CD14-positive monocyte (primary cell): ENCODE data around the gene GIPC3. TPM values are rescaled to one million over a fixed set of nuclear protein-coding genes. Genes with fewer than 3 reads are reported as not detected.

ENCODE experiments used
- DNase-seq, 3 donors: peaks; one replicate each; pipeline ENCODE4 v3.0.0-alpha.2; 2011 to 2022
- H2AFZ ChIP-seq: 2 replicates; pipeline ENCODE4 v1.6.0; 2012; ENCODE audit warnings: mild to moderate bottlenecking, low read depth, low read length, inconsistent platforms; ENCODE audit not compliant: insufficient read depth, poor library complexity, severe bottlenecking
- H3K27ac ChIP-seq, 2 donors: 1 replicate in 1 of 2; 2 replicates in 1 of 2; pipeline ENCODE4 v1.5.1; 2012 to 2013; ENCODE audit warnings: low read length in 2 of 2, control low read depth in 1 of 2, inconsistent platforms in 1 of 2, low read depth in 1 of 2, mild to moderate bottlenecking in 1 of 2
- H3K27me3 ChIP-seq, 2 donors: one replicate each; pipeline versions ENCODE4 v1.6.0 to v1.6.1; 2011 to 2013; ENCODE audit warnings: low read length in 2 of 2; ENCODE audit not compliant: control insufficient read depth in 2 of 2, insufficient read depth in 2 of 2
- H3K36me3 ChIP-seq, 2 donors: replicated peaks in 1 of 2; 1 replicate in 1 of 2; 2 replicates in 1 of 2; pipeline versions ENCODE4 v1.5.1 to v1.6.1; 2012 to 2013; ENCODE audit warnings: low read length in 2 of 2, control low read depth in 1 of 2, inconsistent platforms in 1 of 2, mild to moderate bottlenecking in 1 of 2; ENCODE audit not compliant: insufficient read depth in 2 of 2, control insufficient read depth in 1 of 2
- H3K4me1 ChIP-seq, 2 donors: 1 replicate in 1 of 2; 2 replicates in 1 of 2; pipeline versions ENCODE4 v1.5.1 to v1.6.1; 2012 to 2013; ENCODE audit warnings: low read length in 2 of 2, control low read depth in 1 of 2, inconsistent platforms in 1 of 2, mild to moderate bottlenecking in 1 of 2, moderate library complexity in 1 of 2; ENCODE audit not compliant: insufficient read depth in 2 of 2, control insufficient read depth in 1 of 2
- H3K4me2 ChIP-seq: replicated peaks from 2 replicates; pipeline ENCODE3; 2012; ENCODE audit warnings: low read length, moderate library complexity, mild to moderate bottlenecking; ENCODE audit not compliant: poor library complexity, severe bottlenecking; ENCODE audit errors: extremely low read depth
- H3K4me3 ChIP-seq, 3 experiments: fragments of 200-600 bp in 1 of 3; sonication (generic) in 1 of 3; replicated peaks in 1 of 3; 1 replicate in 2 of 3; 2 replicates in 1 of 3; pipeline ENCODE4 v1.5.1; 2011 to 2013; ENCODE audit warnings: low read length in 3 of 3, mild to moderate bottlenecking in 3 of 3, control low read depth in 2 of 3, low read depth in 2 of 3, inconsistent platforms in 1 of 3, moderate library complexity in 1 of 3
- H3K79me2 ChIP-seq: 2 replicates; pipeline ENCODE4 v1.6.0; 2012; ENCODE audit warnings: mild to moderate bottlenecking, control low read depth, inconsistent platforms, low read length, moderate library complexity; ENCODE audit not compliant: insufficient read depth
- H3K9ac ChIP-seq: 2 replicates; pipeline ENCODE4 v1.6.0; 2017; ENCODE audit warnings: low read length, mild to moderate bottlenecking; ENCODE audit not compliant: insufficient read depth, poor library complexity, severe bottlenecking
- H3K9me3 ChIP-seq, 2 donors: replicated peaks in 1 of 2; 1 replicate in 1 of 2; 2 replicates in 1 of 2; pipeline versions ENCODE4 v1.5.1 to v1.6.1; 2012 to 2013; ENCODE audit warnings: low read length in 2 of 2, control low read depth in 1 of 2; ENCODE audit not compliant: control insufficient read depth in 1 of 2, insufficient read depth in 1 of 2
- H4K20me1 ChIP-seq: 2 replicates; pipeline ENCODE4 v1.6.0; 2012; ENCODE audit warnings: mild to moderate bottlenecking, low read length, control low read depth, moderate library complexity; ENCODE audit not compliant: insufficient read depth
- H3K27ac Mint-ChIP-seq, 7 donors: one replicate each; pipeline ENCODE4 v1.8.0; 2020; ENCODE audit warnings: mild to moderate bottlenecking in 7 of 7, mixed read lengths in 7 of 7, moderate library complexity in 6 of 7, inconsistent platforms in 2 of 7
- H3K27me3 Mint-ChIP-seq, 3 donors: one replicate each; pipeline ENCODE4 v1.8.0; 2021 to 2022; ENCODE audit warnings: low read depth in 3 of 3, mild to moderate bottlenecking in 3 of 3, mixed read lengths in 3 of 3, moderate library complexity in 3 of 3, inconsistent platforms in 1 of 3
- H3K36me3 Mint-ChIP-seq, 2 donors: one replicate each; pipeline ENCODE4 v1.8.0; 2020; ENCODE audit warnings: mixed read lengths in 2 of 2, inconsistent platforms in 1 of 2, mild to moderate bottlenecking in 1 of 2
- H3K4me1 Mint-ChIP-seq: one replicate; pipeline ENCODE4 v1.8.0; 2020; ENCODE audit warnings: mild to moderate bottlenecking, mixed read lengths
- H3K4me3 Mint-ChIP-seq, 2 donors: one replicate each; pipeline ENCODE4 v1.8.0; 2020; ENCODE audit warnings: mild to moderate bottlenecking in 2 of 2, mixed read lengths in 2 of 2, moderate library complexity in 1 of 2
- H3K9me3 Mint-ChIP-seq, 7 donors: one replicate each; pipeline ENCODE4 v1.8.0; 2020 to 2022; ENCODE audit warnings: mixed read lengths in 7 of 7, mild to moderate bottlenecking in 6 of 7, moderate library complexity in 6 of 7, inconsistent platforms in 2 of 7
- WGBS: methylation state at CpG from one replicate; pipeline ENCODE4 v1.1.5; 2013; ENCODE audit warnings: missing lambda C conversion rate; ENCODE audit not compliant: insufficient coverage; 5-methylcytosine and 5-hydroxymethylcytosine counted together
- intact Hi-C, 2 donors: fragments of 100-400 bp; cut with micrococcal nuclease; formaldehyde crosslinking; loops; one replicate each; pipeline versions ENCODE4 v1.15.0 to v1.15.1; 2023
- polyA plus RNA-seq, 3 donors: library from polyadenylated mRNA; depleted of rRNA in 1 of 3; unstranded in 2 of 3; stranded (reverse) in 1 of 3; fragments of 300-500 nt in 2 of 3; fragments of >200 nt in 1 of 3; fragmentation: Illumina TruSeq in 2 of 3; gene quantifications; 1 replicate in 2 of 3; 2 replicates in 1 of 3; pipeline ENCODE4 v1.2.3, GENCODE V29; 2012 to 2021
- TF ChIP-seq, protein P1 (sequence below): fragments of 200-600 bp; IDR thresholded peaks from one replicate; pipeline ENCODE4 v1.8.0; 2022; ENCODE audit warnings: antibody characterized with exemption, mild to moderate bottlenecking

The GIPC3 gene
- polyA plus RNA-seq, 3 donors, result 0.03 TPM; not detected in 2

DNA sequence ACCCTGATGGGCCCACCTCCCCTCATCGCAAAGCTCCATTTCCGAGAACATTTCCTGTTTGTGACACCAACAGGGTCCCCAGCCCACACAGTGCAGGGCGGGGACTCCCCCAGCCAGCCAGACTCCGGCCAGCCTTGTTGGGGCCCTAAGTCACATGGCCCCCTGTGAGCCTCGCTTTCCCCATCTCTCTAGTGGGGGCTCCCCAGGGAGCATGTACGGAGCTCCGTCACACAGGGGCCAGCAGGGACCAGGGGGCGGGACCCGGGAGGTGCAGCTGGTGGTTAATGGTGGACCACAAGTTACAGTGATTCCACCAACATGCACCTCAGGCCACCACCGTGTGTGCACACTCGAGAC lies 19.7 kb downstream of the GIPC3 start:
- H3K4me1 Mint-ChIP-seq, result peaks cover 18% of the 10 kb centered on the region
- H3K4me2 ChIP-seq, result no peak overlapping the region
- intact Hi-C loops, result no loop called here
- H3K9me3 ChIP-seq, result peaks cover 0 to 5% of the 10 kb centered on the region in 2 donors
- TF ChIP-seq, protein P1, sequence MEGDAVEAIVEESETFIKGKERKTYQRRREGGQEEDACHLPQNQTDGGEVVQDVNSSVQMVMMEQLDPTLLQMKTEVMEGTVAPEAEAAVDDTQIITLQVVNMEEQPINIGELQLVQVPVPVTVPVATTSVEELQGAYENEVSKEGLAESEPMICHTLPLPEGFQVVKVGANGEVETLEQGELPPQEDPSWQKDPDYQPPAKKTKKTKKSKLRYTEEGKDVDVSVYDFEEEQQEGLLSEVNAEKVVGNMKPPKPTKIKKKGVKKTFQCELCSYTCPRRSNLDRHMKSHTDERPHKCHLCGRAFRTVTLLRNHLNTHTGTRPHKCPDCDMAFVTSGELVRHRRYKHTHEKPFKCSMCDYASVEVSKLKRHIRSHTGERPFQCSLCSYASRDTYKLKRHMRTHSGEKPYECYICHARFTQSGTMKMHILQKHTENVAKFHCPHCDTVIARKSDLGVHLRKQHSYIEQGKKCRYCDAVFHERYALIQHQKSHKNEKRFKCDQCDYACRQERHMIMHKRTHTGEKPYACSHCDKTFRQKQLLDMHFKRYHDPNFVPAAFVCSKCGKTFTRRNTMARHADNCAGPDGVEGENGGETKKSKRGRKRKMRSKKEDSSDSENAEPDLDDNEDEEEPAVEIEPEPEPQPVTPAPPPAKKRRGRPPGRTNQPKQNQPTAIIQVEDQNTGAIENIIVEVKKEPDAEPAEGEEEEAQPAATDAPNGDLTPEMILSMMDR, result no peak
- H3K9ac ChIP-seq, result no peak overlapping the region
- H3K27ac Mint-ChIP-seq, result no peak overlapping the region
- no peak overlapping the region for H2AFZ ChIP-seq
- no peak overlapping the region for H3K27ac ChIP-seq
- 0% methylated on average over 8 of the region's 11 CpGs for WGBS
- no peaks in the 10 kb centered on the region for H3K79me2 ChIP-seq
- no peak overlapping the region for H3K4me3 Mint-ChIP-seq
- H3K4me1 ChIP-seq, result peaks cover 22 to 28% of the 10 kb centered on the region in 2 donors
- H4K20me1 ChIP-seq, result no peaks in the 10 kb centered on the region
- no peak overlapping the region for H3K4me3 ChIP-seq
- H3K27me3 ChIP-seq, result peaks cover 11 to 38% of the 10 kb centered on the region in 2 donors
- peaks cover 4 to 24% (median 23%) of the 10 kb centered on the region in 3 donors for H3K27me3 Mint-ChIP-seq
- no peak for DNase-seq
- peaks cover 5 to 9% (median 6%) of the 10 kb centered on the region in 7 donors for H3K9me3 Mint-ChIP-seq
- no peaks in the 10 kb centered on the region for H3K36me3 ChIP-seq
- peaks cover 3 to 5% of the 10 kb centered on the region in 2 donors for H3K36me3 Mint-ChIP-seq

DNA sequence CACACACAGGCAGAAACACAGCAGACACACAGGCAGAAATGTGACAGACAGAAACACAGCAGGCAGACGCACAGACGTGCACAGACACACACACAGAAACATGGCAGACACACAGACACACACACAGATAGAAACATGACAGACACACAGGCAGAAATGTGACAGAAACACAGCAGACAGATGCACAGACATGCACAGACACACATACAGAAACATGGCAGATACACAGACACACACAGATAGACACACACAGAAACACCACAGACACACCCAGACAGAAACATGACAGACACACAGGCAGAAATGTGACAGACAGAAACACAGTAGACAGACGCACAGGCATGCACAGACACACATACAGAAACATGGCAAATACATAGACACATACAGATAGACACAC lies 20.1 kb downstream of the GIPC3 start:
- Histone ChIP-seq H3K27me3 (peaks cover 11 to 38% of the 10 kb centered on the region in 2 donors), H2AFZ (no peak overlapping the region), H3K79me2 (no peaks in the 10 kb centered on the region), H3K9me3 (peaks cover 0 to 5% of the 10 kb centered on the region in 2 donors), H3K4me1 (peaks cover 22 to 28% of the 10 kb centered on the region in 2 donors), H4K20me1 (no peaks in the 10 kb centered on the region), H3K4me2 (no peak overlapping the region), H3K4me3 (no peak overlapping the region), H3K9ac (no peak overlapping the region), H3K27ac (no peak overlapping the region), H3K36me3 (no peaks in the 10 kb centered on the region)
- 50% methylated on average over 3 of the region's 3 CpGs for WGBS
- Mint-ChIP-seq H3K36me3 (peaks cover 3 to 5% of the 10 kb centered on the region in 2 donors), H3K27me3 (peaks cover 4 to 23% (median 21%) of the 10 kb centered on the region in 3 donors), H3K4me1 (peaks cover 18% of the 10 kb centered on the region), H3K9me3 (peaks cover 4 to 8% (median 5%) of the 10 kb centered on the region in 7 donors), H3K27ac (no peak overlapping the region), H3K4me3 (no peak overlapping the region)
- intact Hi-C loops, result no loop called here
- TF ChIP-seq, protein P1, result no peak
- no peak for DNase-seq
